Vagina (tissue), 2 donors: ENCODE data around the gene GIMAP5.

ENCODE experiments used
- CTCF ChIP-seq, 3 experiments: fragments of 450-650 bp in 2 of 3; fragments of 200-600 bp in 1 of 3; sonication (generic) in 1 of 3; IDR thresholded peaks; one replicate each; pipeline ENCODE4 v1.5.1; 2017 to 2019; ENCODE audit warnings: antibody characterized with exemption in 3 of 3, mild to moderate bottlenecking in 2 of 3, moderate library complexity in 2 of 3
- POLR2A ChIP-seq, 2 donors: fragments of 450-650 bp; IDR thresholded peaks; one replicate each; pipeline ENCODE4 v1.6.1; 2017; ENCODE audit warnings: antibody characterized with exemption in 2 of 2, mild to moderate bottlenecking in 2 of 2, moderate library complexity in 2 of 2
- POLR2AphosphoS5 ChIP-seq, 2 donors: sonication (generic); formaldehyde crosslinking; IDR thresholded peaks; one replicate each; pipeline ENCODE4 v1.9.0; 2017; ENCODE audit warnings: antibody characterized with exemption in 2 of 2, mild to moderate bottlenecking in 2 of 2, low read depth in 1 of 2; ENCODE audit not compliant: insufficient read depth in 1 of 2

- no peak for TF ChIP-seq CTCF (IDR thresholded peaks at IDR 0.05)
- TF ChIP-seq POLR2A (IDR thresholded peaks at IDR 0.05) = no peak
- TF ChIP-seq POLR2AphosphoS5 (IDR thresholded peaks at IDR 0.05; ENCODE audit: insufficient read depth in 1 of 2, low read depth in 1 of 2) = no peak
Observed at GRCh38 chr7:150739033-150739432, 1.8 kb downstream of the GIMAP5 start.
